ENCODE measurements around the gene PCDH19. TPM values are rescaled to one million over a fixed set of nuclear protein-coding genes. Genes with fewer than 3 reads are reported as not detected.

The PCDH19 gene
- total RNA-seq, 1 experiment from 2014 or later: 1.2 TPM

GRCh38 chrX:100368167-100368566 is 41.9 kb downstream of the PCDH19 start:
- Histone ChIP-seq H4K8ac (replicated peaks; ENCODE audit: insufficient read length, low read depth, low read length) (no peak overlapping the region), H3K9ac (ENCODE audit: extremely low read depth, insufficient read length, low read length) (no peak overlapping the region), H3K4ac (ENCODE audit: low read depth, low read length) (no peak overlapping the region), H3K18ac (ENCODE audit: insufficient read length, low read depth, low read length) (no peak overlapping the region), H3K79me2 (ENCODE audit: insufficient read depth, low read length) (no peaks in the 10 kb centered on the region), H3K4me1 (ENCODE audit: insufficient read depth, low read length) (no peaks in the 10 kb centered on the region), H3K14ac (ENCODE audit: insufficient read depth, low read length) (no peak overlapping the region), H2BK120ac (ENCODE audit: low read depth, low read length, poor library complexity, severe bottlenecking) (no peak overlapping the region), H3K27ac (ENCODE audit: insufficient read length, low read depth, low read length) (no peak overlapping the region), H3K9me3 (ENCODE audit: control insufficient read depth, low read depth, low read length) (no peaks in the 10 kb centered on the region), H4K91ac (ENCODE audit: insufficient read length, low read depth, low read length) (no peak overlapping the region), H3K23me2 (ENCODE audit: insufficient read length, low read depth, low read length, poor library complexity, severe bottlenecking) (no peaks in the 10 kb centered on the region), H3K4me2 (ENCODE audit: insufficient read depth, insufficient read length, low read length) (no peak overlapping the region), H2BK15ac (ENCODE audit: low read depth, low read length) (no peak overlapping the region), H3K27me3 (ENCODE audit: insufficient read depth, low read length) (no peaks in the 10 kb centered on the region; the same call in 1 of the 2 replicates), H3K56ac (ENCODE audit: insufficient read length, low read depth, low read length) (no peak overlapping the region), H2AK5ac (ENCODE audit: insufficient read length, low read length) (no peak overlapping the region), H3T11ph (ENCODE audit: low read length) (no peak overlapping the region), H3K79me1 (ENCODE audit: insufficient read depth, low read depth, low read length, poor library complexity, severe bottlenecking) (no peaks in the 10 kb centered on the region), H4K5ac (ENCODE audit: insufficient read length, low read depth, low read length) (no peak overlapping the region), H2BK5ac (ENCODE audit: insufficient read length, low read length) (no peak overlapping the region), H3K23ac (ENCODE audit: insufficient read length, low read depth, low read length) (no peak overlapping the region), H4K20me1 (ENCODE audit: control insufficient read depth, insufficient read depth, insufficient read length) (no peaks in the 10 kb centered on the region), H2BK12ac (ENCODE audit: insufficient read length, low read depth, low read length) (no peak overlapping the region), H2BK20ac (ENCODE audit: low read depth, low read length, poor library complexity, severe bottlenecking) (no peak overlapping the region), H2AFZ (ENCODE audit: low read length) (no peak overlapping the region)
- TF ChIP-seq, protein P1, sequence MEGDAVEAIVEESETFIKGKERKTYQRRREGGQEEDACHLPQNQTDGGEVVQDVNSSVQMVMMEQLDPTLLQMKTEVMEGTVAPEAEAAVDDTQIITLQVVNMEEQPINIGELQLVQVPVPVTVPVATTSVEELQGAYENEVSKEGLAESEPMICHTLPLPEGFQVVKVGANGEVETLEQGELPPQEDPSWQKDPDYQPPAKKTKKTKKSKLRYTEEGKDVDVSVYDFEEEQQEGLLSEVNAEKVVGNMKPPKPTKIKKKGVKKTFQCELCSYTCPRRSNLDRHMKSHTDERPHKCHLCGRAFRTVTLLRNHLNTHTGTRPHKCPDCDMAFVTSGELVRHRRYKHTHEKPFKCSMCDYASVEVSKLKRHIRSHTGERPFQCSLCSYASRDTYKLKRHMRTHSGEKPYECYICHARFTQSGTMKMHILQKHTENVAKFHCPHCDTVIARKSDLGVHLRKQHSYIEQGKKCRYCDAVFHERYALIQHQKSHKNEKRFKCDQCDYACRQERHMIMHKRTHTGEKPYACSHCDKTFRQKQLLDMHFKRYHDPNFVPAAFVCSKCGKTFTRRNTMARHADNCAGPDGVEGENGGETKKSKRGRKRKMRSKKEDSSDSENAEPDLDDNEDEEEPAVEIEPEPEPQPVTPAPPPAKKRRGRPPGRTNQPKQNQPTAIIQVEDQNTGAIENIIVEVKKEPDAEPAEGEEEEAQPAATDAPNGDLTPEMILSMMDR (conservative IDR thresholded peaks at IDR 0.05): peak; percentile 80
- Mint-ChIP-seq H3K27me3 (ENCODE audit: low read depth) (peaks cover 4% of the 10 kb centered on the region), H3K36me3 (ENCODE audit: insufficient read depth in 1 of 3, low read depth in 3 of 3) (no peaks in the 10 kb centered on the region), H3K4me1 (peaks cover 7 to 11% of the 10 kb centered on the region in 2 experiments), H3K27ac (no peak overlapping the region), H3K9me3 (no peaks in the 10 kb centered on the region), H3K4me3 (no peak overlapping the region)
- peak; percentile 44 for DNase-seq
